GM18511 (cell line): ENCODE measurements around the gene IDE.
"Not testable (repeated sequence)": the region's sequence is repeated elsewhere in the genome, so short reads cannot be mapped to it uniquely, and the experiment has no call there.

Source experiments
- ATAC-seq: cut with Tn5 transposase; IDR thresholded peaks from one replicate; pipeline ENCODE4 v1.9.1; 2021; ENCODE audit warnings: mild to moderate bottlenecking, moderate library complexity; ENCODE audit not compliant: unreplicated experiment

IDE gene

GRCh38 chr10:92420546-92421275 lies 153.2 kb downstream of the IDE start:
- no peak for ATAC-seq

- no peak for ATAC-seq
Measured at GRCh38 chr10:92419740-92420545, 153.9 kb downstream of the IDE start.

GRCh38 chr10:92418891-92419290 lies 155.0 kb downstream of the IDE start:
- no peak for ATAC-seq

GRCh38 chr10:92418221-92418620 lies 155.7 kb downstream of the IDE start:
- ATAC-seq, result no peak

GRCh38 chr10:92413519-92413918 lies 160.4 kb downstream of the IDE start:
- ATAC-seq, result no peak

DNA sequence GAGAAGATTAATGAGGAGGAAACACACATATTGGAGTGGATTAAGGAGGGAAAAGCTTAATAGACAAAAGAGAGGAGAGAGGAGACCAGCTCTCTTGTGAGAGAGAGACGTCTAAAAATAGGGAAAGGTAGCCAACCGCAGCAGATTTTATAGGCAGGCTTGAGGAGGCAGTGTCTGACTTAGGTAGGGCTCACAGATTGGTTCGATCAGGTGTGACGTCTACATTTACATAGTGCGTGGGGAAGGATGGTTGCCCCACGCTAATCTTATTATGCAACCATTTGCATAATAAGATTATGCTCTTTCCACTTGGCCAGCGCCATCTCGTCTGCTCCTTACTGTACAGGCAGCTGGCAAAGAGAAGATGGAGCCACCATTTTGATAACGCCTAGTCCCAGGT lies 160.9 kb downstream of the IDE start:
- ATAC-seq, result no peak

GRCh38 chr10:92411406-92411805 lies 162.5 kb downstream of the IDE start:
- no peak for ATAC-seq

DNA sequence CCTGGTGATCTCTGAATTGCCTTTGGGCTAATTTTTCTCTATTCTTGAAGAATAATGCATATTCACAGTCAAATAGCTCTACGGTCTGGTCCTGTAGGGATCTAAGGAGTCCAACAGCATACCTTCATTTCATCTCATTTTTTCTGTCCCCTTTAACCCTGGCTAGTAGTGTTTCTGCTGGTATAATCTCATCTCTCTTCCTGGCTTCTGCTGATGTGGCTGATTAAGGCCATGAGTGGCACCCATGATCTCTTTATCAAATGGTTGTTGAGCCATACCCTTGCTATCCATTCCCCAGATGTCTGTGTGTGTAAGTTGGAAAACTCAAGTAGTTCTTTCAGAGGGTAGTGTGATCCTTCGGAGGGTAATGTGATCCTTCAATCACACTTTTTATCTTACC lies 163.4 kb downstream of the IDE start:
- no peak for ATAC-seq

DNA sequence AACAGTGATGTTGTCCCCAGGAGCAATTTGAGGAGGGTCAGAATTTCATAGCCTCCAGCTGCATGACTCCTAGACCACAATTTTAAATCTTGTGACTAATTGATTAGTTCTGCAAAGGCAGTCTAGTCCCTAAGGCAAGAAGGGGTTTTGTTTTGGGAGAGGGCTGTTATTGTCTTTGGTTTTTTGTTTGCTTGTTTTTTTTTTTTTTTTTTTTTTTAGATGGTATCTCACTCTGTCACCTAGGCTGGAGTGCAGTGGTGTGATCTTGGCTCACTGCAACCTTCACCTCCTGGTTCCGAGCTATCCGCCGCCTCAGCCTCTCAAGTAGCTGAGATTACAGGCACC lies 165.9 kb downstream of the IDE start:
- no peak for ATAC-seq

- no peak for ATAC-seq
Measured at GRCh38 chr10:92407305-92408016, 166.4 kb downstream of the IDE start.

GRCh38 chr10:92405419-92405924 lies 168.4 kb downstream of the IDE start:
- ATAC-seq, result no peak

DNA sequence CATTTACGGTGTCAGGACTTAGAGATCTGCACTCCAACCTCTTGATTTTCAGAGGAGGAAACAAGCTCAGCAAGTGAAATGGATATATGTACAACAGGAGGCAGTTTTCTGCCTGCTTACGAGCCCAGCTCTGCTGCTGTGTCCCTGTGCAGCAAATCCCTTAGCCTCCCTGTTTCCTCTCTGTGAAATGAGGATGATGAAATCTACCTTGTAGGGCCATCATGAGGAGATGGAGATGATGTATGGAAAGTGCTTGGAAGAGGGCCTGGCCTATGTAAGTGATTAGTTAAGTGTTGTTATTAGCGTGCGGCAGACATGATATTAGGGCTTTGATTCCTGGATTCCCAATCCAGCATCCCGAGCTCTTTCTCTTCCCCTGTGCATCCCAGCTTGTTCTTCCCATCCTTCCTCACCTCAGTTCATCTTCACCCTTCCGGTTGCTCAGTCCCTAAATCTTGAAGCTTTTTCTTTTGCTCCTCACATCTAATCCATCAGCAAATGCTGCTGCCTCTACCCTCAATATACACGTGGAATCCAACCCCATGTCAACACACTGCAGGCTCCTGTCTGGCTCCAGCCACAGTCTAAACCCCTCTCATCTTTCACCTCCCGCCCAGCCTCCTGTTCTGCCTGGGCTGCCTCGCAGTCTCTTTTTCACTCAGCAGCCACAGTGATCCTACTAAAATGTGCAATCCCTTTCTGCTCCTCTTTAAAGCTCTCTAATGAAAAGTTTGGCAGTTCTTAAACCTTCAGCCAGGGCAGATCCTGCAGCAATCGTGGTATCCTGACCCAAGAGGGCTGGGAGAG lies 169.1 kb downstream of the IDE start:
- no peak for ATAC-seq

DNA sequence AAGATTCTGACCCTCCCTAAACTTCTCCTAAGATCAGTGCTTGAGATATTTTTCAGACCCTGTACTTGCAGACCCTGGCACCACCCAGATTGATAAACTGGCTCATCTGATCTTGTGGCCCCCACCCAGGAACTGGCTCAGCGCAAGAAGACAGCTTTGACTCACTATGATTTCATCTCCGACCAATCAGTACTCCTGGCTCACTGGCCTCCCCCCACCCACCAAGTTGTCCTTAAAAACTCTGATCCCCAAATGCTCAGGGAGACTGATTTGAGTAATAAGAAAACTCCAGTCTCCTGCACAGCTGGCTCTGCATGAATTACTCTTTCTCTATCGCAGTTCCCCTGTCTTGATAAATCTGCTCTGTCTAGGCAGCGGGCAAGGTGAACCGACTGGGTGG lies 171.7 kb downstream of the IDE start:
- ATAC-seq, result not testable (repeated sequence)
